Lower leg skin (tissue), 4 donors: Measurements from ENCODE around the gene KCNJ16. TPM values are rescaled to one million over a fixed set of nuclear protein-coding genes. Genes with fewer than 3 reads are reported as not detected.

Experiments used
- DNase-seq, 2 donors: peaks; one replicate each; pipeline ENCODE4 v3.0.0-alpha.2; 2019; ENCODE audit warnings: low spot score in 2 of 2
- H3K4me3 ChIP-seq: fragments of 200-600 bp; sonication (generic); 2 replicates; pipeline ENCODE4 v1.5.1; 2017; ENCODE audit warnings: mild to moderate bottlenecking, low read depth; ENCODE audit not compliant: poor library complexity, severe bottlenecking
- POLR2A ChIP-seq, 2 donors: fragments of 450-650 bp; IDR thresholded peaks; one replicate each; pipeline ENCODE4 v1.6.1; 2016 to 2017; ENCODE audit warnings: antibody characterized with exemption in 2 of 2, mild to moderate bottlenecking in 1 of 2, moderate library complexity in 1 of 2
- WGBS, 2 donors: methylation state at CpG; one replicate each; pipeline ENCODE4 v1.1.5; 2018; 5-methylcytosine and 5-hydroxymethylcytosine counted together
- intact Hi-C: fragments of 100-400 bp; cut with DNase I; formaldehyde crosslinking; loops from one replicate; pipeline ENCODE4 v1.15.0; 2023; ENCODE audit warnings: low total_unique reads
- total RNA-seq, 4 donors: library from RNA; depleted of rRNA; stranded (reverse); fragments of >200 nt; gene quantifications; one replicate each; pipeline ENCODE4 v1.1.0, GENCODE V29; 2016
- TF ChIP-seq, protein P1 (sequence below), 3 donors: fragments of 450-650 bp; IDR thresholded peaks; one replicate each; pipeline ENCODE4 v1.5.1; 2016; ENCODE audit warnings: antibody characterized with exemption in 3 of 3, mild to moderate bottlenecking in 3 of 3, moderate library complexity in 2 of 3

KCNJ16 gene
- total RNA-seq, 4 donors from 2014 or later = 1.1 TPM; not detected in 3

DNA sequence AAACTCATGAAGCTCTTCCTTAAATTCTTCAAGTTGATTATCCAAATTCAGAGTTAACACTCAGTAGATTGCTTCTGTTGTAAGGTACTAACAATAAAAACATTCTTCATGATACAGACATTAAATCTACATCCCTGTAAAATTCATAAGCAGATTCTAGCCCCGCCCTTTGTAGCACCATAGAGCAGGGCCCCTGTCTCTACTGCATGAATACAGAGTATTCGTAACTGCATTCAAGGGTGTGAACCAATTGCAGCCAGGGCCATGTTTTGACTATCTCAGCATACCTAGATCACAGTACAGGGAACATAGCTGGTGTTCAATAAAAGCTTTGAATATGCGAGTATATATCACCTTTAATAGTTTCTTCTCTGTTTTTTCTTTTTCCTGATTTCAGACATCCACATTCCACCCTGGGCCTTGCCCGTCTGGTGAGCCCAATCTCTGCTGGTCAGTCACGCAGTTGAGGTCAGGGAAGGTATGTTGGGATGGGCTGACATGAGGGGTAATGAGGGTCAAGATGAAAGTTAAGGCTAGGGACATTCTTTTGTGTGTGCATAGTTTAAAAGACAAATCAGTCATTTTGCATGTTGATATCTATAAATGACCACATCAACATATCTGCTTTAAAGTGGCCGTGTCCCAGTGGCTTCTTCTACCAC lies 33.0 kb downstream of the KCNJ16 start:
- TF ChIP-seq, protein P1, sequence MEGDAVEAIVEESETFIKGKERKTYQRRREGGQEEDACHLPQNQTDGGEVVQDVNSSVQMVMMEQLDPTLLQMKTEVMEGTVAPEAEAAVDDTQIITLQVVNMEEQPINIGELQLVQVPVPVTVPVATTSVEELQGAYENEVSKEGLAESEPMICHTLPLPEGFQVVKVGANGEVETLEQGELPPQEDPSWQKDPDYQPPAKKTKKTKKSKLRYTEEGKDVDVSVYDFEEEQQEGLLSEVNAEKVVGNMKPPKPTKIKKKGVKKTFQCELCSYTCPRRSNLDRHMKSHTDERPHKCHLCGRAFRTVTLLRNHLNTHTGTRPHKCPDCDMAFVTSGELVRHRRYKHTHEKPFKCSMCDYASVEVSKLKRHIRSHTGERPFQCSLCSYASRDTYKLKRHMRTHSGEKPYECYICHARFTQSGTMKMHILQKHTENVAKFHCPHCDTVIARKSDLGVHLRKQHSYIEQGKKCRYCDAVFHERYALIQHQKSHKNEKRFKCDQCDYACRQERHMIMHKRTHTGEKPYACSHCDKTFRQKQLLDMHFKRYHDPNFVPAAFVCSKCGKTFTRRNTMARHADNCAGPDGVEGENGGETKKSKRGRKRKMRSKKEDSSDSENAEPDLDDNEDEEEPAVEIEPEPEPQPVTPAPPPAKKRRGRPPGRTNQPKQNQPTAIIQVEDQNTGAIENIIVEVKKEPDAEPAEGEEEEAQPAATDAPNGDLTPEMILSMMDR (IDR thresholded peaks at IDR 0.05) = no peak
- no peak for TF ChIP-seq POLR2A (IDR thresholded peaks at IDR 0.05)
- 96 to 98% methylated on average over 6 of the region's 6 CpGs for WGBS, 2 donors
- no peak overlapping the region for H3K4me3 ChIP-seq
- DNase-seq = no peak
- intact Hi-C loops = no loop called here

DNA sequence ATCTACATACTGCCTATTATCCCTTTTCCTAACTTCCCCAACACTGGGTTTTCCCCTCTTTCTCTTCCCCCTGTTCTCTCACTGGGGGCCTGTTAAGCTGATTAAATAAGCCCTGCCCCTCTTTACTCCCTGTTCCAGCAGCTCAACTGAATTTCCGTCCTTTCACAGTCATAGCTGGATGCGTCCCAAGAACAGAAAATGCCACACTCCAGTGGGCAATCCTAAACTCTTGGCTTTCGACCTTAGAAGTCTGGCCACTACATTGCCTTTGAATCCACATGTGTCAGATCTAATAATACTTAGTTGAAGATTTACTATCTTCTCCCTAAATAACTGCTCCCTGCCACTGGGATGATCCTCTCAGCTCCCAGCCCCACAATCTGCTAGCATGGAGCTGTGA lies 34.5 kb downstream of the KCNJ16 start:
- intact Hi-C loops = no loop called here
- no peak for DNase-seq
- TF ChIP-seq, protein P1 (IDR thresholded peaks at IDR 0.05) = no peak
- TF ChIP-seq POLR2A (IDR thresholded peaks at IDR 0.05) = no peak
- WGBS, 2 donors = 59 to 60% methylated on average over 3 of the region's 3 CpGs
- no peak overlapping the region for H3K4me3 ChIP-seq

DNA sequence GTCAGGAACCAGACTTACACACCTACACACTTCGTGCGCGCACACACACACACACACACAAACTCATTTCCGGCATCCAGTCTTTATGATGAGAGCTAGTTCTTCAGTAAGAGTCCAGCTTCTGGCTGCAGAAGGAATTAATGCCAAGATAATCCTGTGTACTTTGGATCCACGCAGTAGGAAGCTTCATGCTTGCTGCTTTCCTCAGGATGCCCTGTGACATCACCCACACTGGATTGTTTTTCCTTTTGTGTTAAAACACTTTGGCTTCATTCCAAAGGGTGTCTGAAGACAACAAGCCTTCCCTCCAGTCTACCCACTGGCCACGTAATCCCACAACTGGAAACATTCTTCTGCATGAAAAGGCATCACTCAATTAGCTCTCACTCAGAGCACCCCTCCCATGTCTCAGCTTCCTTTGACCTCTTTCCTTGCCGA lies 35.4 kb downstream of the KCNJ16 start:
- intact Hi-C loops = no loop called here
- TF ChIP-seq, protein P1 (IDR thresholded peaks at IDR 0.05) = no peak
- TF ChIP-seq POLR2A (IDR thresholded peaks at IDR 0.05) = no peak
- WGBS, 2 donors = 69 to 74% methylated on average over 7 of the region's 7 CpGs
- DNase-seq = no peak
- no peak overlapping the region for H3K4me3 ChIP-seq

DNA sequence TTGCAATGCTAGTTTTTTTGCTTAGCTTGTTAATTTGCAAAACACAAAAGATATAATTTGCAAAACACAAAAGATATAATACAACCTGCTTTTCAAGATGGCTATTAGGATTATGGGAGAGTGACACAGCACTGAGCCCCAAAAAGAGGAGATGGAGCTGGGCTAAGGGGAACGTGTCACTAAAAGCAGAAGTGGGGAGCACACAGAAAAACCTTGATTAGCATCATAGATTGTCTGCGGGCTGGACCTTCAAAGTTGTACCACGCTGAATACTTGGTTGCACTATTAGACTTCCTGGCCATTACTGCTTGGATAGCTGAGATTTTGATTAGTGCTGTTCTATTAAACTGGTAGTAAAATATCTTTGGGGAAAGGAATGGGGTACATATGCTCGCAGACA lies 36.2 kb downstream of the KCNJ16 start:
- intact Hi-C loops = no loop called here
- H3K4me3 ChIP-seq = no peak overlapping the region
- DNase-seq = no peak
- TF ChIP-seq, protein P1 (IDR thresholded peaks at IDR 0.05) = no peak
- TF ChIP-seq POLR2A (IDR thresholded peaks at IDR 0.05) = no peak
- WGBS, 2 donors = 85 to 89% methylated on average over 4 of the region's 4 CpGs

DNA sequence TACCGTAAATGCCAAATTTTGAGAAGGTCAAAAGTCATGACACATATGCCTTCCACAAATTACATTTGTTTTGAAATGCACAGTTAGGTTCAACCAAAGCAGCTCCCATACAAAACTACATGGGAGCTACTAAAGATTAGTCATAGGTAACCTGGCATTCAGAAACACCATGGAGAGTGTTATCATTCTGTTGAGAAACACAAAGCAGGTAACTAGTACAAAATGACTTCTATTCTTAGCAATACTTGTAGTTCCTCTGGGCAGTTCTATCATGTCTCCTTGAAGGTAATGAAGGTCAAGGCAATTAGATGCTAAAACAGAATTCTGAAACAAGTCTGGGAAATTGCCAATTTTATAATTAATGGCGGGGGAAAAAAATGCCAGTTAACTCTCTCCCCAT lies 39.4 kb downstream of the KCNJ16 start:
- no peak for DNase-seq
- no peak overlapping the region for H3K4me3 ChIP-seq
- no peak for TF ChIP-seq POLR2A (IDR thresholded peaks at IDR 0.05)
- TF ChIP-seq, protein P1 (IDR thresholded peaks at IDR 0.05) = no peak
- 60 to 71% methylated on average over 2 of the region's 2 CpGs for WGBS, 2 donors
- intact Hi-C loops = no loop called here

DNA sequence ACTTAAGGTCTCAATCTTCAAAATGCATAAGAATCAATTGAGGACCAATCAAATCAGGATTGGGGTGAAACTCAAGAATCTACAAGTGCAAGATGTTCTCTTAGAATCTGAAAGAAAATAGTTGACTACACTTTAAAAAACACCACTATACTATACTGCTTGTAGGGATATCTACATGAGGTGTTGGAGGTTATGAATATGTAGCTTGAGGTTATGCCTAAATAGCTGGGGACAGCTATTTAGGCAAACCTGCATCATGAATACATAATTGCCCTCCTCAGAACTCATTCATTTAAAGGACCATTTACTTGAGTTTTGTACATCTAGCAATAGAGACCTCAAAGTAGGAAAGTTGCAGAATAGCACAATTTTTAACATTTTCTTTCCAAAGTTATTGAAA lies 40.1 kb downstream of the KCNJ16 start:
- TF ChIP-seq, protein P1 (IDR thresholded peaks at IDR 0.05) = no peak
- no peak for TF ChIP-seq POLR2A (IDR thresholded peaks at IDR 0.05)
- no peak overlapping the region for H3K4me3 ChIP-seq
- intact Hi-C loops = no loop called here
- no peak for DNase-seq
